ENCODE results near the gene PDZK1.
"Not testable (repeated sequence)": the region's sequence is repeated elsewhere in the genome, so short reads cannot be mapped to it uniquely, and the experiment has no call there.

PDZK1 gene

GRCh38 chr1:145656245-145656943, 50.8 kb downstream of the PDZK1 start:
- DNase-seq (ENCODE audit: low read depth in 1 of 2, low spot score in 1 of 2): not testable (repeated sequence)

- not testable (repeated sequence) for DNase-seq (ENCODE audit: low read depth in 1 of 2, low spot score in 1 of 2)
Measured at GRCh38 chr1:145643990-145644389, 63.2 kb downstream of the PDZK1 start.

GRCh38 chr1:145641886-145642285, 65.3 kb downstream of the PDZK1 start:
- not testable (repeated sequence) for DNase-seq (ENCODE audit: low read depth in 1 of 2, low spot score in 1 of 2)

- DNase-seq (ENCODE audit: low read depth in 1 of 2, low spot score in 1 of 2): not testable (repeated sequence)
Measured at GRCh38 chr1:145636237-145636636, 70.9 kb downstream of the PDZK1 start.

GRCh38 chr1:145622177-145622576, 85.0 kb downstream of the PDZK1 start:
- not testable (repeated sequence) for DNase-seq (ENCODE audit: low read depth in 1 of 2, low spot score in 1 of 2)
